GM18502 (cell line): ENCODE data around the gene SLC6A4.
"Not testable (repeated sequence)": the region's sequence is repeated elsewhere in the genome, so short reads cannot be mapped to it uniquely, and the experiment has no call there.

Source experiments
- ATAC-seq: cut with Tn5 transposase; IDR thresholded peaks from one replicate; pipeline ENCODE4 v1.9.1; 2021; ENCODE audit warnings: mild to moderate bottlenecking; ENCODE audit not compliant: unreplicated experiment, poor library complexity

The SLC6A4 gene

GRCh38 chr17:30239089-30239462, 3.6 kb upstream of the SLC6A4 start:
- no peak for ATAC-seq

- ATAC-seq: no peak
Measured at GRCh38 chr17:30238387-30239088, 3.0 kb upstream of the SLC6A4 start.

GRCh38 chr17:30238003-30238344, 2.5 kb upstream of the SLC6A4 start:
- no peak for ATAC-seq

- ATAC-seq: no peak
Measured at GRCh38 chr17:30237296-30238002, 2.0 kb upstream of the SLC6A4 start.

- ATAC-seq: no peak
Measured at GRCh38 chr17:30236766-30237165, 1.3 kb upstream of the SLC6A4 start.

GRCh38 chr17:30236297-30236624, 764 bp upstream of the SLC6A4 start:
- ATAC-seq: no peak

- peak; percentile 59 for ATAC-seq
Measured at GRCh38 chr17:30234964-30235363, 533 bp downstream of the SLC6A4 start.

GRCh38 chr17:30234296-30234695, 1.2 kb downstream of the SLC6A4 start:
- no peak for ATAC-seq

GRCh38 chr17:30232824-30233427, 2.6 kb downstream of the SLC6A4 start:
- no peak for ATAC-seq

- no peak for ATAC-seq
Measured at GRCh38 chr17:30232015-30232823, 3.3 kb downstream of the SLC6A4 start.

GRCh38 chr17:30230596-30231125, 4.8 kb downstream of the SLC6A4 start:
- ATAC-seq: no peak

GRCh38 chr17:30230009-30230408, 5.5 kb downstream of the SLC6A4 start:
- ATAC-seq: not testable (repeated sequence)

- ATAC-seq: no peak
Measured at GRCh38 chr17:30229012-30229411, 6.5 kb downstream of the SLC6A4 start.

GRCh38 chr17:30228011-30228410, 7.5 kb downstream of the SLC6A4 start:
- no peak for ATAC-seq

- ATAC-seq: no peak
Measured at GRCh38 chr17:30226878-30227277, 8.6 kb downstream of the SLC6A4 start.

- no peak for ATAC-seq
Measured at GRCh38 chr17:30225919-30226553, 9.5 kb downstream of the SLC6A4 start.

GRCh38 chr17:30225112-30225511, 10.4 kb downstream of the SLC6A4 start:
- no peak for ATAC-seq

- no peak for ATAC-seq
Measured at GRCh38 chr17:30224419-30224960, 11.0 kb downstream of the SLC6A4 start.

- no peak for ATAC-seq
Measured at GRCh38 chr17:30222721-30223175, 12.7 kb downstream of the SLC6A4 start.

GRCh38 chr17:30222251-30222650, 13.2 kb downstream of the SLC6A4 start:
- no peak for ATAC-seq
